HG02623 (cell line): Measurements from ENCODE around the gene CACNA1C.

Source experiments
- ATAC-seq: cut with Tn5 transposase; IDR thresholded peaks from one replicate; pipeline ENCODE4 v1.9.1; 2021; ENCODE audit warnings: moderate library complexity; ENCODE audit not compliant: unreplicated experiment

The CACNA1C gene

GRCh38 chr12:2605301-2605700, 552.5 kb downstream of the CACNA1C start:
- no peak for ATAC-seq

- ATAC-seq: no peak
These were observed 553.6 kb downstream of the CACNA1C start for GRCh38 chr12:2606186-2606910.

GRCh38 chr12:2607881-2608607, 555.3 kb downstream of the CACNA1C start:
- ATAC-seq: no peak

GRCh38 chr12:2608608-2608945, 555.8 kb downstream of the CACNA1C start:
- ATAC-seq: no peak

GRCh38 chr12:2609020-2609419, 556.2 kb downstream of the CACNA1C start:
- ATAC-seq: no peak

- no peak for ATAC-seq
These were observed 557.6 kb downstream of the CACNA1C start for GRCh38 chr12:2610358-2610757.

GRCh38 chr12:2613326-2614073, 560.7 kb downstream of the CACNA1C start:
- ATAC-seq: no peak

- ATAC-seq: no peak
These were observed 561.6 kb downstream of the CACNA1C start for GRCh38 chr12:2614341-2614740.

- ATAC-seq: no peak
These were observed 563.0 kb downstream of the CACNA1C start for GRCh38 chr12:2615665-2616402.

GRCh38 chr12:2616763-2617162, 564.0 kb downstream of the CACNA1C start:
- no peak for ATAC-seq

GRCh38 chr12:2617365-2617764, 564.6 kb downstream of the CACNA1C start:
- no peak for ATAC-seq

GRCh38 chr12:2618291-2618995, 565.7 kb downstream of the CACNA1C start:
- no peak for ATAC-seq

- no peak for ATAC-seq
These were observed 566.3 kb downstream of the CACNA1C start for GRCh38 chr12:2619136-2619535.

GRCh38 chr12:2622460-2622859, 569.7 kb downstream of the CACNA1C start:
- ATAC-seq: no peak

- no peak for ATAC-seq
These were observed 570.7 kb downstream of the CACNA1C start for GRCh38 chr12:2623472-2623871.

- ATAC-seq: no peak
These were observed 571.9 kb downstream of the CACNA1C start for GRCh38 chr12:2624543-2625288.

- ATAC-seq: no peak
These were observed 572.5 kb downstream of the CACNA1C start for GRCh38 chr12:2625289-2625612.

- no peak for ATAC-seq
These were observed 574.5 kb downstream of the CACNA1C start for GRCh38 chr12:2627076-2627834.

- ATAC-seq: no peak
These were observed 575.0 kb downstream of the CACNA1C start for GRCh38 chr12:2627835-2628191.
